ENCODE data around the gene KCNN3.

The KCNN3 gene

DNA sequence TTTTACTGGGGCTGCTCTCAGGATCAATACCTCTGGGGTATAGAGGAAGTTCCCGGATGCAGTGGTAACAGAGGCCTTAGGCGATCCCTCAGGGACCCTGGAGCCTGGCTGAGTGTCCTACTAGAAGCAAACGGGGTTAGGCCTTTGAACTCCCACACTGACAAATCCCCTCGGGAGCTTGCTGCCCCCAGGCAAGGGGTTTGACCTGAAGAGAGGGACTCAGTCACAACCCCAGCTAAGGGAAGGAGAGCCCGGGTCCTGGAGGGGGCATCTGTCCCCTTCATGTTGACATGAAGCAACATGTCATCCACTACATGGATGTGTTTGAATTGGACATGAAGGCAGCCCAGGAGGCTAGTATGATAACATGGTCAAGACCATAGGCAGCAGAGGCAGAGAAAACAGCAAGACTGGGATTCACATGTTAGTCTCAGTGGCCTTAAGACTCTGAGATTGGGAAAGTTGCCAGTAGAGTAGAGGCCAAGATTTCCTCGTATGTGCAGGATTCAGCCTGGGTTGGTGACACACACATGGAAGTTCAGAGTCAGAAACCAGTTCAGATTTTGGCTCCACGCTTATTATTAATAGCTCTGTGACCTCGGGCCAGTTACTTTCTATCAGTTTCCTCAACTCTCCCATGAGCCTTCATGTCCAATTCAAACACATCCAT, 101.5 kb downstream of the KCNN3 start:
- H3K4me1 ChIP-seq (ENCODE audit: control insufficient read depth, insufficient read depth, low read length, poor library complexity, severe bottlenecking): peaks cover 3% of the 10 kb centered on the region
- H3K4me3 ChIP-seq (ENCODE audit: extremely low read depth, insufficient read depth, low read length, poor library complexity, severe bottlenecking): no peak overlapping the region
- H3K27ac ChIP-seq (ENCODE audit: low read depth, low read length, severe bottlenecking): no peak overlapping the region
- H3K36me3 ChIP-seq (ENCODE audit: control insufficient read depth, insufficient read depth, low read length): no peaks in the 10 kb centered on the region
- WGBS, 2 experiments (ENCODE audit: insufficient coverage in 2 of 2): 85 to 86% methylated on average over 6 of the region's 8 CpGs
- no peaks in the 10 kb centered on the region for H3K9me3 ChIP-seq (ENCODE audit: control insufficient read depth, low read length)

DNA sequence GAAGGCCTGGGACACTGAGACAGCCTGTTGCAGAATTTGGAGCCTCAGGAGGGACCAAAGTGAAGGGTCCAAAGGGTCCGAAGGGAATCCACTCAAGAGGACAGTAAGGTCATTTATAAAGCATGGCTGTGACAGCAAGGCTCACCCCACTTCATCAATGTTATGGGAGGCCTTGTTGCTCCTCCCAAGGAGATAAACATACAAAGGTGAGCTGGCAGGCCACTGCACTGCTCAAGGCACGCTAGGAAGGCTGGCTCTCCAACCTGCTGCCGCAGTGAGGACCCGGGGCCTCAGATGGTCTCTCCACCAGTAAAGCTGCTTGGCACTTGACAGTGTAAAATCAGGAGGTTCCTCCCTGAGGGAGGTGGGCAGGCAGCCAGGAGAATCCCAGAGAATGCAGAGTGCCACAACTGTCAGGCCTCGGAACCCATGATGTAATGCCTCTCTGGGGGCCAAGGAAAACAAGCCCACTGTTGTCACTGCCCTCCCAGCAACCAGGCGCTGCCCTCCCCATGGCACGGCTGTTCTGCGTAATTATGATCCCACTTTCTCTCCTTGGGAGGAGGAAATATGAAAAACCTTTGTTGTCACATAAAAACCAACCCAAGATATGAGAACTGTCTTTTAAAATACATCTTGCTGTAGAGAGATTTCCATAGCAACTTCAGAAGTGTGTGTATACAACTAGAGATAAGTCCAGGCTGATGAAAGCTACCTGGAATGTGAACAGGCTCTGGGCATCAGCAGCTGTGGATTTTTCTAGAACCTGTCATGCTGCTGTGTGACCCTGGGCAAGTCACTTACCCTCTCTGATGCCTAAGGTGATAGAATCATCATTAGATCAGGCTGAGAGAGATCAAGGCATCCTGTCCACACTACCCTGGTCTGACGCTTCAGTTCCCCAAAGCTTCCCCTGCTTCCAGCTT, 102.5 kb downstream of the KCNN3 start:
- peaks cover 2% of the 10 kb centered on the region for H3K4me1 ChIP-seq (ENCODE audit: control insufficient read depth, insufficient read depth, low read length, poor library complexity, severe bottlenecking)
- H3K4me3 ChIP-seq (ENCODE audit: extremely low read depth, insufficient read depth, low read length, poor library complexity, severe bottlenecking): no peak overlapping the region
- WGBS, 2 experiments (ENCODE audit: insufficient coverage in 2 of 2): 89 to 94% methylated on average over 6 to 7 of the region's 9 CpGs
- no peaks in the 10 kb centered on the region for H3K9me3 ChIP-seq (ENCODE audit: control insufficient read depth, low read length)
- H3K27ac ChIP-seq (ENCODE audit: low read depth, low read length, severe bottlenecking): no peak overlapping the region
- no peaks in the 10 kb centered on the region for H3K36me3 ChIP-seq (ENCODE audit: control insufficient read depth, insufficient read depth, low read length)

DNA sequence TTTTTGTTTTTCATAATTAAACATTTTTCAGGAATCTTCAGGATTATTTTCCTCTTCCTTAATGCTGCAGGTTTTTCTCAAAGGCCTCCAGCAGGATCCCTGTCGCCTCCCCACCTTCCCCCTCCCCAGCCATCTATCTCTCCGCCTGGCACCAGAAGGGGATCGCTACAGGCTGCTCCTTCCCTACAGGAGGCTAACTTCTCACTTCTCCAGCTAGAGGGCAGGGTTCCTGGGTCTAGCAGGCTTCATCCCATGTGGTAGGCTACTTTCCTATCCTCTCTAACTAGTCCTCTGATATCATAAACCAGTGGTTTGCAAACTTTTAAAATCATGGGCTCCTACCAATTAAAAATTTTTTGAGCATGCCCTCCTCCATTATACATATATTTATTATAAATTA, 104.1 kb downstream of the KCNN3 start:
- Histone ChIP-seq H3K4me1 (ENCODE audit: control insufficient read depth, insufficient read depth, low read length, poor library complexity, severe bottlenecking) (no peaks in the 10 kb centered on the region), H3K27ac (ENCODE audit: low read depth, low read length, severe bottlenecking) (no peak overlapping the region), H3K9me3 (ENCODE audit: control insufficient read depth, low read length) (no peaks in the 10 kb centered on the region), H3K36me3 (ENCODE audit: control insufficient read depth, insufficient read depth, low read length) (no peaks in the 10 kb centered on the region), H3K4me3 (ENCODE audit: extremely low read depth, insufficient read depth, low read length, poor library complexity, severe bottlenecking) (no peak overlapping the region)
- 40 to 45% methylated on average over 3 of the region's 3 CpGs for WGBS, 2 experiments (ENCODE audit: insufficient coverage in 2 of 2)

DNA sequence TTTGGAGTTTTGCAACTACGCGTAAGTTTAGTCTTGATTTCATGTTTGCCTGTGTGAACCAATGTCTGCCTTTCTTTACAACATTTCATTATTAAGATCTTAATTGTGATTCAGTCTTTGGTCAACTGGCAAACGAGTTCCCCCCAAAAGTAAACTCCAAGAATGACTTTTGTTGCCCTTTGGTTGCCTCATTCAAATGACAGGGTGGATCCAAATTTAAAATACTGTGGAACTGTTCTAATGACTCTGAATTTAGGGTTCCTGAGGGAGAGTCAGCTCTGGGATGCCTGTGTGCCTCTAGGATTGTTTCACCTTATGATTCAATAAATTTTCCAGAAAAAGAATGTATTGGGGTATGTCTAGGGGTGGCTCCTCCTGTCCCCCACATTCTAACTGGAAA, 105.3 kb downstream of the KCNN3 start:
- H3K4me1 ChIP-seq (ENCODE audit: control insufficient read depth, insufficient read depth, low read length, poor library complexity, severe bottlenecking): peaks cover 6% of the 10 kb centered on the region
- H3K9me3 ChIP-seq (ENCODE audit: control insufficient read depth, low read length): no peaks in the 10 kb centered on the region
- 11 to 65% methylated on average over 1 to 2 of the region's 3 CpGs for WGBS, 2 experiments (ENCODE audit: insufficient coverage in 2 of 2)

DNA sequence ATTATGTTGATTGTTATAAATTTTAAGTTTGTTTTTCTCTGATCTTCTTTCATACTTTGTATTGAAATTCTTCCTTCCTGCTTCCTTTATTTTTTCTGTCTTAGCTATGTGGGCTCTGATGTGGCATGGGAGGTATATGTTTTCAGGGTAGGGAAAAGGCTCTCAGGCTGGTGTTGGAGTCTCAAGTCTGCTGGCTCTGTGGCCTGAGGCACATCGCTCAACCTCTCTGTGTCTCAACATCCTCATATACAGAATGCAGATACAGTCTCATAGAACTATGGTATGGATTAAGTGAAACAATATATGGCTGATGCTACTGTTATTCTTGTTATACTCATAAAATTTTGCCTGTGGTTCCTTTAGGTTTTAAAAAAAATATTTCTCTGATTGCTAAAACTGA, 105.9 kb downstream of the KCNN3 start:
- no peak overlapping the region for H3K4me3 ChIP-seq (ENCODE audit: extremely low read depth, insufficient read depth, low read length, poor library complexity, severe bottlenecking)
- H3K9me3 ChIP-seq (ENCODE audit: control insufficient read depth, low read length): no peaks in the 10 kb centered on the region
- H3K36me3 ChIP-seq (ENCODE audit: control insufficient read depth, insufficient read depth, low read length): no peaks in the 10 kb centered on the region
- no peak overlapping the region for H3K27ac ChIP-seq (ENCODE audit: low read depth, low read length, severe bottlenecking)
- no CpG with 5 or more reads among the region's 1 CpG for WGBS, 2 experiments (ENCODE audit: insufficient coverage in 2 of 2)
- peaks cover 6% of the 10 kb centered on the region for H3K4me1 ChIP-seq (ENCODE audit: control insufficient read depth, insufficient read depth, low read length, poor library complexity, severe bottlenecking)

More for the DNA sequence above, 105.3 kb downstream of the KCNN3 start:
- no peak overlapping the region for H3K27ac ChIP-seq (ENCODE audit: low read depth, low read length, severe bottlenecking)
- no peak overlapping the region for H3K4me3 ChIP-seq (ENCODE audit: extremely low read depth, insufficient read depth, low read length, poor library complexity, severe bottlenecking)
- H3K36me3 ChIP-seq (ENCODE audit: control insufficient read depth, insufficient read depth, low read length): no peaks in the 10 kb centered on the region

DNA sequence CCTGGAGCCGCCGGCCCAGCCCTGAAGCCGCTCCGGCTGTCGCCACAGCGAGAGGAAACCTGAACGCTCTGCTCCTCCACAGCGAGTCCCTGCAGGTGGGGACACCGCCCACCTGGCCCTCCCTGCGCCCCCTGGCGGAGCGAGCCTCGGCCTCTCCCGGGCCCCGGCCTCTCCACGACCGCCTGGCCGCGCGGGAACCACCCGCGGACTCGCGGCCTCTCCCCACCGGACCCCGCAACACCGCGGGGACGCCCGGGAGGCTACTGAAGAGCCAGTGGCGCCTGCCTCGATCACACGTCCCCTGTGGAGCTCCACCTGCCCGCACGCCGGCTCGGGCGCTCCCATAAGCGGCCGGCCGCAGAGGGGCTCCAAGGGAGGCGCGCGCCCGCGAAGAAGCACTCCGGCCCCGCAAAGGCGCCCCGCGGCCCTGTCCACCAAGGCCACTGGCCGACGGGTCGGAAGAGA, 109.6 kb downstream of the KCNN3 start:
- H3K4me3 ChIP-seq (ENCODE audit: extremely low read depth, insufficient read depth, low read length, poor library complexity, severe bottlenecking): peak overlapping the region; percentile 40
- peaks cover 15% of the 10 kb centered on the region for H3K4me1 ChIP-seq (ENCODE audit: control insufficient read depth, insufficient read depth, low read length, poor library complexity, severe bottlenecking)
- H3K9me3 ChIP-seq (ENCODE audit: control insufficient read depth, low read length): no peaks in the 10 kb centered on the region
- H3K27ac ChIP-seq (ENCODE audit: low read depth, low read length, severe bottlenecking): no peak overlapping the region
- no peaks in the 10 kb centered on the region for H3K36me3 ChIP-seq (ENCODE audit: control insufficient read depth, insufficient read depth, low read length)
- WGBS, 2 experiments (ENCODE audit: insufficient coverage in 2 of 2): 2 to 3% methylated on average over 47 to 53 of the region's 54 CpGs

DNA sequence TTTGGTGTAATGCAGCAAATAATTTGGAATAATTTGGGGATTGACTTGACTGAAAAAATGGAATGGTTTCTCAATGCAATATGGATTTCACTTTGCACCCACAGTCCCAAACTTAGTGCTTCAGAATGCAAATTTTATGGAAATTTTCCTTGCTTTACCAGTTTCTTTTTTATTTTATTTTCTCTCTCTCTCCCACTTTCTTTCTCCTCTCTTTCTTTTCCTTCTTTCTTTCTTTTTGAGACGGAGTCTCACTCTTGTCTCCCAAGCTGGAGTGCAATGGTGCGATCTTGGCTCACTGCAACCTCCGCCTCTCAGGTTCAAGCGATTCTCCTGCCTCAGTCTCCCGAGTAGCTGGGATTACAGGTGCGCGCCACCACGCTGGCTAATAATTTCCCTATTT, 110.3 kb downstream of the KCNN3 start:
- Histone ChIP-seq H3K4me3 (ENCODE audit: extremely low read depth, insufficient read depth, low read length, poor library complexity, severe bottlenecking) (no peak overlapping the region), H3K4me1 (ENCODE audit: control insufficient read depth, insufficient read depth, low read length, poor library complexity, severe bottlenecking) (peaks cover 15% of the 10 kb centered on the region), H3K27ac (ENCODE audit: low read depth, low read length, severe bottlenecking) (no peak overlapping the region), H3K9me3 (ENCODE audit: control insufficient read depth, low read length) (no peaks in the 10 kb centered on the region), H3K36me3 (ENCODE audit: control insufficient read depth, insufficient read depth, low read length) (no peaks in the 10 kb centered on the region)
- WGBS, 2 experiments (ENCODE audit: insufficient coverage in 2 of 2): 90 to 91% methylated on average over 4 to 7 of the region's 8 CpGs

DNA sequence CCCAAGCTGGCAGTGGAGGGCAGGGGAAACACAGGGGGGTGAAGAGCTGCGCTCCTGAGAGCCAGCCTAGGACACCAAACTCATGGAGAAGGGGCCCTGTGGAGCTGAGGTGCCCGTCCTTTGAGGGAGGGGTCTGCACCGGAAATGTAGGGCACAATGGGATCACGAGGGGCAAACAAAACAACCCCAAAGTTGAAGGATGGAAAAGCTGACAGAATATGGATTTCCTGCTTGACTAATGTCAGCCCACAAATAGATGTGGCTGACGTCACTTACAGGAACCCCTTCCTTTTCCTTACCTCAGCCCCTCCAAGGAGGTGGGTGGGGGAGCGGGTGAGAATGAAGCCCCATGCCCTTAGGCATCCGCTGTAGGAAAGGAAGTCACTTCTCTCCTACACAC, 110.9 kb downstream of the KCNN3 start:
- Histone ChIP-seq H3K4me3 (ENCODE audit: extremely low read depth, insufficient read depth, low read length, poor library complexity, severe bottlenecking) (no peak overlapping the region), H3K9me3 (ENCODE audit: control insufficient read depth, low read length) (no peaks in the 10 kb centered on the region), H3K27ac (ENCODE audit: low read depth, low read length, severe bottlenecking) (no peak overlapping the region), H3K4me1 (ENCODE audit: control insufficient read depth, insufficient read depth, low read length, poor library complexity, severe bottlenecking) (peaks cover 15% of the 10 kb centered on the region), H3K36me3 (ENCODE audit: control insufficient read depth, insufficient read depth, low read length) (no peaks in the 10 kb centered on the region)
- WGBS, 2 experiments (ENCODE audit: insufficient coverage in 2 of 2): 83 to 88% methylated on average over 2 to 6 of the region's 7 CpGs

DNA sequence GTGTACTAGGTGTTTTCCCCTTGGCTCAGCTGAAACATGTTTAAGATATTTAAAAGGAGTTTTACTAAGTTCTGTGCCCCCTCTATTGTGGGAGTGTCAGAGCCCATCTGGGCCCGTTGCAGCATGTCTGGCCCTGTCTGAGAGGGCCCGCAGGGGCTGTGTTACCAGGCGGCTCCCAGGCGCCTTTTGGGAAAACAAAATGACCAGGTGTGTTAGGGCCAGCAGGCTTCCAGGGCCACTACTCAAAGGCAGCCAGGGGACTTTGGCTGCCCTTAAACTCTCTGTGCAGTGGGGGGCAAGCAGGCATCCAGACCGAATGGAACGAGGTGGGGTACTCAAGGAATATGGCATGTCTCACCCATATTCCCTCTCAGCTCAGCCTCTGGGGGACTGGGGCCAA, 111.7 kb downstream of the KCNN3 start:
- Histone ChIP-seq H3K9me3 (ENCODE audit: control insufficient read depth, low read length) (no peaks in the 10 kb centered on the region), H3K36me3 (ENCODE audit: control insufficient read depth, insufficient read depth, low read length) (no peaks in the 10 kb centered on the region), H3K4me3 (ENCODE audit: extremely low read depth, insufficient read depth, low read length, poor library complexity, severe bottlenecking) (no peak overlapping the region), H3K27ac (ENCODE audit: low read depth, low read length, severe bottlenecking) (no peak overlapping the region), H3K4me1 (ENCODE audit: control insufficient read depth, insufficient read depth, low read length, poor library complexity, severe bottlenecking) (peaks cover 15% of the 10 kb centered on the region)
- 92 to 94% methylated on average over 6 of the region's 6 CpGs for WGBS, 2 experiments (ENCODE audit: insufficient coverage in 2 of 2)

DNA sequence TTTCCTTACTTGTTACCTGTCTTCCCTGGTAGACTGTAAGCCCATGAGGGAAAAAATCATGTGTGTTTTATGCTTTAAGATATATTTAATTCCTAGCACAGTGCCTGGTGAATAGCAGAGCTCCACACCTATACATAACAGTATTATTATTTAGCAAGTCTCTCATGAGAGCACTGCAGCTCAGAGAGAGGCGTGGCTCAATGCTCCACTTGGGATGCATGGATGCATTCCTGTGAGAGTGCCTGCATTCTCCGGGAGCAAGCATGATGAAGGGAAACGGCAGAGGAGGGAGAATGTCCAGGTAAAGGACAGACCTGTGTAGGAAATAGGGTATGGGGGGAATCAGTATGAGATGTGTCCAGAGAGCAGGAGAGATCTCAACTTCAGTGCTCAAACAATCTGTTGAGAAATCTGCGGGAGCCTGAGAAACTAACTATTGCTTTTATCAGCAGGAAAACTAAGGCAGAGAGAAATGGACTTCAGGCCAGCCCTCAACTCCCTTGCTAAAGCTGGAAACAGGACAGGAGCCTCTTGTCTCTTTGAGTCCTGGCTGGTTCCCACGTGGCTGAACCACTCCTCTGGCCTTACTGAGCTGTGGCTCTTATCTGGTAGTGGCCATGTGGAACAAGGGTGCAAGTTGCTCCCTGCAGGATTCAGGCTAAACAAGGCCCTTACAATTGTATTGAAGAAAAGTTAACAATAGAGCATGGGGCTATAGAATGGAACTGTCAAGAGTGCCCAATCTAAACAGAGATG, 113.1 kb downstream of the KCNN3 start:
- Histone ChIP-seq H3K27ac (ENCODE audit: low read depth, low read length, severe bottlenecking) (no peak overlapping the region), H3K4me3 (ENCODE audit: extremely low read depth, insufficient read depth, low read length, poor library complexity, severe bottlenecking) (no peak overlapping the region), H3K36me3 (ENCODE audit: control insufficient read depth, insufficient read depth, low read length) (no peaks in the 10 kb centered on the region), H3K9me3 (ENCODE audit: control insufficient read depth, low read length) (no peaks in the 10 kb centered on the region), H3K4me1 (ENCODE audit: control insufficient read depth, insufficient read depth, low read length, poor library complexity, severe bottlenecking) (peaks cover 15% of the 10 kb centered on the region)
- 78 to 79% methylated on average over 4 to 5 of the region's 5 CpGs for WGBS, 2 experiments (ENCODE audit: insufficient coverage in 2 of 2)

All from mesodermal cell (in vitro differentiated cells).